ENCODE measurements around the gene CSPG5. TPM values are rescaled to one million over a fixed set of nuclear protein-coding genes. Genes with fewer than 3 reads are reported as not detected.

CSPG5 gene
- total RNA-seq, 1 donor from 2014 or later, result 1.7 TPM

DNA sequence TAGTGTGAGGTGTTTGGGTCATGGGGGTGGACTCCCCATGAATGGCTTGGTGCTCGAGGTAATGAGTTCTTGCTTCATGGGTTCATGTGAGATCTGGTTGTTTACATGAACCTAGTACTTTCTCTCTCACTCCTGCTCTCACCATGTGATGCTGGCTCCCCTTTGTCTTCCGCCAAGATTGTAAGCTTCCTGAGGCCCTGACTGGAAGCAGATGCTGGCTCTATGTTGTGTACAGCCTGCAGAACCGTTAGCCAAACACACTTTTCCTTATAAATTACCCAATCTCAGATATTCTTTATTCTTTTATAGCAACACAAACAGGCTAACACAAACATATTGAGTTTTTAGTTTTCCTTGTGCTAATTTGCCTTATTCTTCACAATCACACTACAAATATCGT, 3.2 kb upstream of the CSPG5 start:
- no peak overlapping the region for H2AFZ ChIP-seq (replicated peaks)
- H3K36me3 Mint-ChIP-seq, result peaks cover 23% of the 10 kb centered on the region
- H3K27ac ChIP-seq, result no peak overlapping the region
- no peak overlapping the region for H3K27ac Mint-ChIP-seq
- H3K36me3 ChIP-seq, result no peaks in the 10 kb centered on the region
- peaks cover 9% of the 10 kb centered on the region for H3K4me1 Mint-ChIP-seq
- peaks cover 7% of the 10 kb centered on the region for H3K4me1 ChIP-seq
- H3K9me3 ChIP-seq (ENCODE audit: low read depth), result no peaks in the 10 kb centered on the region
- no peak overlapping the region for H3K4me3 ChIP-seq
- no peaks in the 10 kb centered on the region for H3K79me2 ChIP-seq (ENCODE audit: low read depth)
- no peaks in the 10 kb centered on the region for H4K20me1 ChIP-seq (ENCODE audit: low read depth)
- H3K27me3 ChIP-seq, result peaks cover 43% of the 10 kb centered on the region
- no peak overlapping the region for H3K4me2 ChIP-seq
- H3K4me3 Mint-ChIP-seq, result no peak overlapping the region
- TF ChIP-seq EZH2phosphoT487 (IDR thresholded peaks at IDR 0.05) (no peak), EZH2 (IDR thresholded peaks at IDR 0.05) (no peak)
- TF ChIP-seq, protein P1, sequence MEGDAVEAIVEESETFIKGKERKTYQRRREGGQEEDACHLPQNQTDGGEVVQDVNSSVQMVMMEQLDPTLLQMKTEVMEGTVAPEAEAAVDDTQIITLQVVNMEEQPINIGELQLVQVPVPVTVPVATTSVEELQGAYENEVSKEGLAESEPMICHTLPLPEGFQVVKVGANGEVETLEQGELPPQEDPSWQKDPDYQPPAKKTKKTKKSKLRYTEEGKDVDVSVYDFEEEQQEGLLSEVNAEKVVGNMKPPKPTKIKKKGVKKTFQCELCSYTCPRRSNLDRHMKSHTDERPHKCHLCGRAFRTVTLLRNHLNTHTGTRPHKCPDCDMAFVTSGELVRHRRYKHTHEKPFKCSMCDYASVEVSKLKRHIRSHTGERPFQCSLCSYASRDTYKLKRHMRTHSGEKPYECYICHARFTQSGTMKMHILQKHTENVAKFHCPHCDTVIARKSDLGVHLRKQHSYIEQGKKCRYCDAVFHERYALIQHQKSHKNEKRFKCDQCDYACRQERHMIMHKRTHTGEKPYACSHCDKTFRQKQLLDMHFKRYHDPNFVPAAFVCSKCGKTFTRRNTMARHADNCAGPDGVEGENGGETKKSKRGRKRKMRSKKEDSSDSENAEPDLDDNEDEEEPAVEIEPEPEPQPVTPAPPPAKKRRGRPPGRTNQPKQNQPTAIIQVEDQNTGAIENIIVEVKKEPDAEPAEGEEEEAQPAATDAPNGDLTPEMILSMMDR (IDR thresholded peaks at IDR 0.05), result no peak
- peaks cover 13% of the 10 kb centered on the region for H3K27me3 Mint-ChIP-seq (ENCODE audit: insufficient read depth, low read depth)
- no peak overlapping the region for H3K9ac ChIP-seq
- no peaks in the 10 kb centered on the region for H3K9me3 Mint-ChIP-seq
- H3F3A ChIP-seq (ENCODE audit: low read depth), result peaks cover 79% of the 10 kb centered on the region
- DNase-seq (ENCODE audit: low spot score), result no peak

DNA sequence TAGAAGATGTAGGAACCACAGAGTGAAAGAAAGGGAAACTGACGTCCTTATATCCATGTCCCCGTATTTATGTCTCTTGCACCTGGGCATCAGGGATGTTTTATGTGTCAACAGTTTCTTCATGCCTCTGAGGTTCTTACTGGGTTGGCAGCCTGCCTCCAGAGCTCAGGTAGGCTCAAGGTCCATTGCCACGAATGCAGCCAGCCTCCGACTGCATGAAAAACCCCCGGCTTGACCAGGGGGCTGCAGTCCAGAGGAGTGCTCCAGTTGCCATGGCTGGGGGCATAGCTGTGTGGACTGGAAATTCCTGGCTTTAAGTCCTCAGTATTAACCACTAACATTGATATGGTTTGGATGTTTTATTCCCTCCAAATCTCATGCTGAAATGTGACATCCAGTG, 2.8 kb upstream of the CSPG5 start:
- no peaks in the 10 kb centered on the region for H3K36me3 ChIP-seq
- no peak for DNase-seq (ENCODE audit: low spot score)
- Mint-ChIP-seq H3K9me3 (no peaks in the 10 kb centered on the region), H3K4me1 (peaks cover 9% of the 10 kb centered on the region), H3K4me3 (no peak overlapping the region), H3K36me3 (peaks cover 19% of the 10 kb centered on the region), H3K27ac (no peak overlapping the region), H3K27me3 (ENCODE audit: insufficient read depth, low read depth) (peaks cover 13% of the 10 kb centered on the region)
- peaks cover 48% of the 10 kb centered on the region for H3K27me3 ChIP-seq
- no peaks in the 10 kb centered on the region for H3K9me3 ChIP-seq (ENCODE audit: low read depth)
- H3K4me1 ChIP-seq, result peaks cover 7% of the 10 kb centered on the region
- H3K4me2 ChIP-seq, result no peak overlapping the region
- H3K9ac ChIP-seq, result no peak overlapping the region
- H3K27ac ChIP-seq, result no peak overlapping the region
- no peaks in the 10 kb centered on the region for H3K79me2 ChIP-seq (ENCODE audit: low read depth)
- H3F3A ChIP-seq (ENCODE audit: low read depth), result peaks cover 78% of the 10 kb centered on the region
- H3K4me3 ChIP-seq, result no peak overlapping the region
- H2AFZ ChIP-seq (replicated peaks), result no peak overlapping the region
- no peaks in the 10 kb centered on the region for H4K20me1 ChIP-seq (ENCODE audit: low read depth)
- no peak for TF ChIP-seq EZH2phosphoT487 (IDR thresholded peaks at IDR 0.05)
- TF ChIP-seq, protein P1 (IDR thresholded peaks at IDR 0.05), result no peak

DNA sequence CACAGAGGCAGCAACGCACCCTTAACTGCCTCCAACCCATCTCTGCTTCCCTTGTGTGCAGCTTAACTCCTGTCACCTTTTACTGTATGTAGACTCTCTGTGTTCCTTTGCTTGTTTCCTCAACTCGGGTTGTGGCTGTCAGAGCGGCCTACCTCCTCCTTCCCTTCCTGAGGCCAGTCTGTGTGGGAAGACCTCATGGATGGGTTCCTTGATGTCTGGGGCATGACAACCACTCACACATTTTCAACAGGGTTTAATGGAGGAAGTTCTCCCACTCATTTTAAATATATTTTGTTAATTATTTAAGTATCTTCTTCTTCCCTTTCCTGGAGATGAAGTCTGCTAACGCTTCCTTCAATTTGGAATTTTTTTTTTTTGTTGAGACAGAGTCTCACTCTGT, 1.8 kb upstream of the CSPG5 start:
- H3K27ac ChIP-seq, result no peak overlapping the region
- H3K4me1 ChIP-seq, result peaks cover 9% of the 10 kb centered on the region
- H3K27ac Mint-ChIP-seq, result peak overlapping the region; percentile 34
- no peak overlapping the region for H3K4me3 Mint-ChIP-seq
- H3K4me1 Mint-ChIP-seq, result peaks cover 11% of the 10 kb centered on the region
- H4K20me1 ChIP-seq (ENCODE audit: low read depth), result no peaks in the 10 kb centered on the region
- peaks cover 16% of the 10 kb centered on the region for H3K36me3 Mint-ChIP-seq
- no peak overlapping the region for H3K4me3 ChIP-seq
- TF ChIP-seq EZH2phosphoT487 (IDR thresholded peaks at IDR 0.05) (no peak), EZH2 (IDR thresholded peaks at IDR 0.05) (no peak)
- TF ChIP-seq, protein P1 (IDR thresholded peaks at IDR 0.05), result no peak
- no peak overlapping the region for H3K9ac ChIP-seq
- peaks cover 52% of the 10 kb centered on the region for H3K27me3 ChIP-seq
- H3K9me3 ChIP-seq (ENCODE audit: low read depth), result no peaks in the 10 kb centered on the region
- no peak for DNase-seq (ENCODE audit: low spot score)
- H3K36me3 ChIP-seq, result no peaks in the 10 kb centered on the region
- H3F3A ChIP-seq (ENCODE audit: low read depth), result peaks cover 70% of the 10 kb centered on the region
- no peaks in the 10 kb centered on the region for H3K79me2 ChIP-seq (ENCODE audit: low read depth)
- H3K9me3 Mint-ChIP-seq, result peaks cover 2% of the 10 kb centered on the region
- peaks cover 17% of the 10 kb centered on the region for H3K27me3 Mint-ChIP-seq (ENCODE audit: insufficient read depth, low read depth)
- no peak overlapping the region for H2AFZ ChIP-seq (replicated peaks)
- no peak overlapping the region for H3K4me2 ChIP-seq
